ENCODE measurements around the gene SLC17A1. TPM values are rescaled to one million over a fixed set of nuclear protein-coding genes. Genes with fewer than 3 reads are reported as not detected.

The SLC17A1 gene
- total and polyA plus RNA-seq, 5 donors from 2014 or later, result not detected

DNA sequence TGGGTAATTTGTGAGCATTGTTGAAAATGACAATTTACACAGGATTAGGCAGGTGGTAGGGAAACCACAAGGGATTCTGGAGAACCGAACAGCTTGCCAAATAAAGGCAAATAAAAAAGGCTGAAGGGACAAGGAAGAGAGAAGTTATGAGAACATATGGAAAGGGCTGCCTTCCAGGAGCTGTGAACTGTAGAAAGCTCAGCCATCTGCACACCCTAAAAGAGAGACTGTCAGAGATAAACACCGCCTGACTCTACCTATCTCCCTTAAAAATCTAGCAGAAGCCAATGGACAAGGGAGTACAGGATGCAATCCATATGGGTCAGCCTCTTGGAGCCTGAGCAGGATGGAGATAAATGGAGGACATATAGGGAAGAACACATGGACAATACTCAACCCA is 12.7 kb upstream of the SLC17A1 start:
- H3K4me1 ChIP-seq (ENCODE audit: control insufficient read depth, insufficient read depth, low read length, poor library complexity, severe bottlenecking), result no peaks in the 10 kb centered on the region
- H3K4me3 Mint-ChIP-seq, result no peak overlapping the region
- H3K36me3 ChIP-seq (ENCODE audit: control insufficient read depth, insufficient read depth, low read length), result no peaks in the 10 kb centered on the region
- no peak overlapping the region for H3K27ac Mint-ChIP-seq
- peaks cover 24% of the 10 kb centered on the region for H3K27me3 ChIP-seq (ENCODE audit: control insufficient read depth, insufficient read depth, low read length)
- ATAC-seq (ENCODE audit: low read depth in 2 of 2) (no peak), DNase-seq (no peak)
- H3K4me3 ChIP-seq (ENCODE audit: low read depth, low read length), result no peak overlapping the region
- no peaks in the 10 kb centered on the region for H3K9me3 ChIP-seq (ENCODE audit: control insufficient read depth in 2 of 2, low read length in 2 of 2)
- H3K9me3 Mint-ChIP-seq, result peaks cover 0 to 4% (median 0%) of the 10 kb centered on the region in 7 donors
- no peaks in the 10 kb centered on the region for H3K4me1 Mint-ChIP-seq
- H3K36me3 Mint-ChIP-seq, result no peaks in the 10 kb centered on the region
- H3K27ac ChIP-seq (ENCODE audit: insufficient read depth, low read length, poor library complexity, severe bottlenecking), result no peak overlapping the region
- peaks cover 11% of the 10 kb centered on the region for H3K27me3 Mint-ChIP-seq

DNA sequence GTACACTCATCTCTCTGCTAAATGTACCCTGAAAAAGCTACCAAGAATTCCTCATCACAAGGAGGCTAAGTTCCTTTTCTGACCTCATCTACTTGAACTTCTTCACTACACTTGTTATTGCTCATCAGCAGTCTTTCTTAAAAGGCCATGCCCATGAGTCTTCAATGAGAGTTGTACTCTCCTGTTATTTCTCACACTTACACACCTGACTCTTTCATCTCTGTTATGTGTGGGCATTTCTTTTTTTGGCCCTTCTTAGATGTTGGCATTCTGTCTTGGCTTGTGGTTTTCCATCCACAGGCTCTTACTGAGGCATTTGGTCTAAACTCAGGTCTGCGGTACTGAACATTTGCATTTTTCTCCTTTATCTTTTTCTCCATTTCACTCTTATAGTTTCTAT is 10.7 kb upstream of the SLC17A1 start:
- Mint-ChIP-seq H3K36me3 (no peaks in the 10 kb centered on the region), H3K4me3 (no peak overlapping the region), H3K4me1 (no peaks in the 10 kb centered on the region), H3K27me3 (peaks cover 4% of the 10 kb centered on the region), H3K27ac (no peak overlapping the region), H3K9me3 (peaks cover 0 to 4% (median 0%) of the 10 kb centered on the region in 7 donors)
- H3K9me3 ChIP-seq (ENCODE audit: control insufficient read depth in 2 of 2, low read length in 2 of 2), result no peaks in the 10 kb centered on the region
- no peak overlapping the region for H3K27ac ChIP-seq (ENCODE audit: insufficient read depth, low read length, poor library complexity, severe bottlenecking)
- H3K4me1 ChIP-seq (ENCODE audit: control insufficient read depth, insufficient read depth, low read length, poor library complexity, severe bottlenecking), result no peaks in the 10 kb centered on the region
- ATAC-seq (ENCODE audit: low read depth in 2 of 2) (no peak), DNase-seq (no peak)
- H3K27me3 ChIP-seq (ENCODE audit: control insufficient read depth, insufficient read depth, low read length), result peaks cover 28% of the 10 kb centered on the region
- no peak overlapping the region for H3K4me3 ChIP-seq (ENCODE audit: low read depth, low read length)
- no peaks in the 10 kb centered on the region for H3K36me3 ChIP-seq (ENCODE audit: control insufficient read depth, insufficient read depth, low read length)

DNA sequence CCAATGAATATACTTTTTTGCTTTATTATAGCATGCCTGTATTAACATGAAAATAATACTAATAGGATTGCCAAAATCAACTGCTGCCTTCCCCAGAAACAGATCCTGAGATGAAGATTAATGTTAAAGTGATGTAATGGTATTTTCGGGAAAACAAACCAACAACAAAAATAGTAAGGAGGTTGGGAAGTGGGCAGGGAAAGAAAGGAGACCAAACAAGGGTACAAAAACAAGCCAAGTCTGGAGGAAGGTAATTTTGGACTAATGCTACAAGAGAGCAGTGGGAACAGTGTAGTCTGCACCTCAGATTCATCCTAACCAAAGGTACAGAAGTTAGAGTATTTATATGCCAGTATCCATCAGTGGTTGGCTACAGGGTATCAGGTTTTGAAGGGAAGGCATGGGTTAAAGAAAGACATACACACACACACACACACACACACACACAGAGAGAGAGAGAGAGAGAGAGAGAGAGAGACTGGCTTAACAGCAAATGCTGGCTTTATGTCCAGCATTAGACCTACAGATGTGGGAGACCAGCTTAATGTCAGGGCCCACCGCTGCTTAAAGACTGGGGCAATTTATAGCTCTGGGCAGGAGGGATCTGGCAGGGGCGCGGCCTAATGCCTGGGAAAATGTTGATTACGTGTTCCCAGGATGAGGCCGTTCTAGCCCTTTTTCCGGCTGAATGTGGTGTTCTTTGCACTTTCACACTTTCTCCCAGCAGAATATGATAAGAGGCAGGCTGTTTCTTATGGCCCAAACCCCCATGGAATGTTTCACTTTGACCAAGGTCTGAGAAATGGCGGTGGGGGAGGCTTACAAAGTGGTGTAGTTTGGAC is 3.8 kb upstream of the SLC17A1 start:
- no peak overlapping the region for H3K4me3 Mint-ChIP-seq

DNA sequence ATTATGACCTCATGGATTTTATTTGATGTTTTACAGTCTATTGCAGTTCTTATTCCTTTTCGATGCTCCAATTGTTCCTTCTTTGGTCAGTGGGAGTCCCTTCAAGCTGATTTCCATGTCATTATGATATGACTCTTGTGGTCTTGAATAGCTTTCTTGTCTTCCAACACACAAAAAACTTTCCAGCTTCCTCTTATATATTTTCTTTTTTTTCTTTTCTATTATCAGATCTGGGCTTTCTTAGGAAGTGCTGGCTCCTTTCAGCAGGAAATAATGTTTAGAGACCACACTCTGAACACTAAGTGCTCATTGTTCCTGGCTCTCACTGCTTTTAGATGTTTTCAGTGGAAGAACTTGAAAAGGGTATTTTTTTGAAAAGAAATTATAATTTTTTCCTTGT is 3.1 kb upstream of the SLC17A1 start:
- Mint-ChIP-seq H3K9me3 (no peaks in the 10 kb centered on the region), H3K4me3 (no peak overlapping the region), H3K36me3 (no peaks in the 10 kb centered on the region)

More for the DNA sequence above, 3.8 kb upstream of the SLC17A1 start:
- Mint-ChIP-seq H3K4me1 (no peaks in the 10 kb centered on the region), H3K9me3 (peaks cover 0 to 1% (median 0%) of the 10 kb centered on the region in 7 donors), H3K27me3 (peaks cover 4% of the 10 kb centered on the region), H3K36me3 (no peaks in the 10 kb centered on the region), H3K27ac (no peak overlapping the region)
- no peaks in the 10 kb centered on the region for H3K9me3 ChIP-seq (ENCODE audit: control insufficient read depth in 2 of 2, low read length in 2 of 2)
- no peak overlapping the region for H3K4me3 ChIP-seq (ENCODE audit: low read depth, low read length)
- DNase-seq (no peak), ATAC-seq (ENCODE audit: low read depth in 2 of 2) (no peak)
- H3K4me1 ChIP-seq (ENCODE audit: control insufficient read depth, insufficient read depth, low read length, poor library complexity, severe bottlenecking), result no peaks in the 10 kb centered on the region
- H3K27ac ChIP-seq (ENCODE audit: insufficient read depth, low read length, poor library complexity, severe bottlenecking), result no peak overlapping the region
- H3K36me3 ChIP-seq (ENCODE audit: control insufficient read depth, insufficient read depth, low read length), result no peaks in the 10 kb centered on the region
- H3K27me3 ChIP-seq (ENCODE audit: control insufficient read depth, insufficient read depth, low read length), result peaks cover 14% of the 10 kb centered on the region

DNA sequence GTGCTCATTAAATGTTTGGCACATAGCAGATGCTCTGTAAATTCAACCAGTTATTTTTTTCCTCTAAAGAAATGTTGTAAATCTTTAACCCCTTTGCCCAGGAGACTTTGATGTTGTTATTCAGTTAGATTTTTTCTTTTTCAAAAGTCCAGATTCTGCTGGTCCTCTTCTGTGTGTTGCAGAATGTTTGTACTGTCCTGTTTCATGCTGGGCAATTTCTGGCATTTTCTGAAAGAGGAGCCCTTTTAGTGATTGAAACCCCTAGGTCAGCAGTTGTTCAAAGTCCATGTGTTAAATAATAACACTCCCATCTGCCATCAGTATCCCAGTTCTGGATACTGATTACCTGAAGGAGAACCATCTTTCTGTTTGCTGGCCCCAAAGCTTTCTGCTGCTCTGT is 1.3 kb upstream of the SLC17A1 start:
- Mint-ChIP-seq H3K9me3 (no peaks in the 10 kb centered on the region), H3K27ac (no peak overlapping the region), H3K27me3 (peaks cover 14% of the 10 kb centered on the region), H3K4me1 (no peaks in the 10 kb centered on the region), H3K36me3 (no peaks in the 10 kb centered on the region), H3K4me3 (no peak overlapping the region)
- ATAC-seq (ENCODE audit: low read depth in 2 of 2) (no peak), DNase-seq (no peak)
- Histone ChIP-seq H3K9me3 (ENCODE audit: control insufficient read depth in 2 of 2, low read length in 2 of 2) (no peaks in the 10 kb centered on the region), H3K36me3 (ENCODE audit: control insufficient read depth, insufficient read depth, low read length) (no peaks in the 10 kb centered on the region), H3K4me3 (ENCODE audit: low read depth, low read length) (no peak overlapping the region), H3K27ac (ENCODE audit: insufficient read depth, low read length, poor library complexity, severe bottlenecking) (no peak overlapping the region), H3K27me3 (ENCODE audit: control insufficient read depth, insufficient read depth, low read length) (peaks cover 20% of the 10 kb centered on the region), H3K4me1 (ENCODE audit: control insufficient read depth, insufficient read depth, low read length, poor library complexity, severe bottlenecking) (no peaks in the 10 kb centered on the region)

More for the DNA sequence above, 3.1 kb upstream of the SLC17A1 start:
- H3K9me3 ChIP-seq (ENCODE audit: control insufficient read depth in 2 of 2, low read length in 2 of 2), result no peaks in the 10 kb centered on the region
- H3K27ac ChIP-seq (ENCODE audit: insufficient read depth, low read length, poor library complexity, severe bottlenecking), result no peak overlapping the region
- Mint-ChIP-seq H3K27me3 (peaks cover 8% of the 10 kb centered on the region), H3K27ac (no peak overlapping the region), H3K4me1 (no peaks in the 10 kb centered on the region)
- no peak overlapping the region for H3K4me3 ChIP-seq (ENCODE audit: low read depth, low read length)
- H3K4me1 ChIP-seq (ENCODE audit: control insufficient read depth, insufficient read depth, low read length, poor library complexity, severe bottlenecking), result no peaks in the 10 kb centered on the region
- DNase-seq (no peak), ATAC-seq (ENCODE audit: low read depth in 2 of 2) (no peak)
- no peaks in the 10 kb centered on the region for H3K36me3 ChIP-seq (ENCODE audit: control insufficient read depth, insufficient read depth, low read length)
- H3K27me3 ChIP-seq (ENCODE audit: control insufficient read depth, insufficient read depth, low read length), result peaks cover 18% of the 10 kb centered on the region

DNA sequence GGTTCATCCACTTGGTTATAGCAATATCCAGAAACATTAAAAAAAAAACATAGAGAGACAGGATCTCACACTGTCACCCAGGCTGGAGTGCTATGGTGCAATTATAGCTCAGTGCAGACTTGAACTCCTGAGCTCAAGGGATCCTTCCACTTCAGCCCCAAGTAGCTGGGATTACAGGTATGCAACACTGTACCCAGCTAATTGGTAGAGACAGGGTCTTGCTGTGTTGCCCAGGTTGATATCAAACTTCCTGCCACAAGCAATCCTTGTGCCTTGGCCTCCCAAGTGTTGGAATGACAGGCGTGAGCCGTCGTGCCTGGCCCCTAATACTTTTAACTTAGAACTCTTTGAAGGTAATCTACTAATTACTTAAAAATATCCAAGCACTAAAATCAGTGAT is 818 bp upstream of the SLC17A1 start:
- Histone ChIP-seq H3K4me1 (ENCODE audit: control insufficient read depth, insufficient read depth, low read length, poor library complexity, severe bottlenecking) (no peaks in the 10 kb centered on the region), H3K36me3 (ENCODE audit: control insufficient read depth, insufficient read depth, low read length) (no peaks in the 10 kb centered on the region), H3K9me3 (ENCODE audit: control insufficient read depth in 2 of 2, low read length in 2 of 2) (no peaks in the 10 kb centered on the region), H3K27me3 (ENCODE audit: control insufficient read depth, insufficient read depth, low read length) (peaks cover 20% of the 10 kb centered on the region), H3K4me3 (ENCODE audit: low read depth, low read length) (no peak overlapping the region), H3K27ac (ENCODE audit: insufficient read depth, low read length, poor library complexity, severe bottlenecking) (no peak overlapping the region)
- DNase-seq (no peak), ATAC-seq (ENCODE audit: low read depth in 2 of 2) (no peak)
- no peaks in the 10 kb centered on the region for H3K36me3 Mint-ChIP-seq
- no peak overlapping the region for H3K27ac Mint-ChIP-seq
- H3K9me3 Mint-ChIP-seq, result peaks cover 0 to 2% (median 0%) of the 10 kb centered on the region in 7 donors
- no peak overlapping the region for H3K4me3 Mint-ChIP-seq
- H3K27me3 Mint-ChIP-seq, result peaks cover 17% of the 10 kb centered on the region
- H3K4me1 Mint-ChIP-seq, result no peaks in the 10 kb centered on the region

DNA sequence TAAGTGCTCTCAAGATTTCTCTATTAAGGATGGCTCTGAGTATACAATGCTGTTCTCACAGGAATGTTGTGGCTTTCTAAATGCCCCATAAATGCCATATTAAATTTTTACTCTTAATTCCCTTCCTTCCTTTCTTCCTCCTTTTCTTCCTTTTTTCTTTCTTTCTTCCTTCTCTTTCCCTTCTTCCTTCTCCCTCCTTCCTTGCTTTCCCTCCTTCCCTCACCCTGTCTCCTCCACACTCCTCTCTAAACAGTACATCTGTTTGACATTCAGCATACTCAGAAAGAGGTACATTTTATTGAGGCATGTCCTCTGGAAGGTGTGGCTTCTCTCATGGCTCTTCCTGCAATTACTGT is 433 bp upstream of the SLC17A1 start:
- Mint-ChIP-seq H3K27ac (no peak overlapping the region), H3K4me1 (no peaks in the 10 kb centered on the region)
- no peak overlapping the region for H3K4me3 ChIP-seq (ENCODE audit: low read depth, low read length)

DNA sequence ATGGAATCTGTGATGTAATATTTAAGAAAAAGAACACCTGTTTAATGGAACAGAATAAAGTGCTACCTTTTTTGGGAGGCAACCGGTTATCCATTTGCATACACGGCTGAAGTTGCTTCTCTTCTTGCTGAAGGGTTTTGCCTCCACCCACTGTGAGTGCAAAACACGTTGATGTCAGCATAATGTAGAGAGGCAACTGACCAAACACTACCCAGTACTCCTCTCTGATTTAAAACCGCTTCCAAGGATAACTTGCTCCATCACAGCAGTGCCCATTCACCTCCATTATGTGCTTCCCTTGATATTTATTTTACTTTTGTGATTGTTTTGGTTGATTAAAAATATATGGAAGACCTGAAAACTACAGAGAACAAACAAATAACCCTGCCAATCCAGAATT is 1.4 kb downstream of the SLC17A1 start:
- H3K9me3 ChIP-seq (ENCODE audit: control insufficient read depth in 2 of 2, low read length in 2 of 2), result no peaks in the 10 kb centered on the region
- peaks cover 30% of the 10 kb centered on the region for H3K27me3 Mint-ChIP-seq
- H3K9me3 Mint-ChIP-seq, result peaks cover 0 to 8% (median 4%) of the 10 kb centered on the region in 7 donors
- H3K36me3 Mint-ChIP-seq, result no peaks in the 10 kb centered on the region
- no peak overlapping the region for H3K27ac Mint-ChIP-seq
- H3K4me1 Mint-ChIP-seq, result no peaks in the 10 kb centered on the region
- DNase-seq (no peak), ATAC-seq (ENCODE audit: low read depth in 2 of 2) (no peak)
- H3K27ac ChIP-seq (ENCODE audit: insufficient read depth, low read length, poor library complexity, severe bottlenecking), result no peak overlapping the region
- H3K4me3 Mint-ChIP-seq, result no peak overlapping the region
- H3K4me1 ChIP-seq (ENCODE audit: control insufficient read depth, insufficient read depth, low read length, poor library complexity, severe bottlenecking), result no peaks in the 10 kb centered on the region
- H3K36me3 ChIP-seq (ENCODE audit: control insufficient read depth, insufficient read depth, low read length), result no peaks in the 10 kb centered on the region
- H3K27me3 ChIP-seq (ENCODE audit: control insufficient read depth, insufficient read depth, low read length), result peaks cover 36% of the 10 kb centered on the region
- H3K4me3 ChIP-seq (ENCODE audit: low read depth, low read length), result no peak overlapping the region

More for the DNA sequence above, 433 bp upstream of the SLC17A1 start:
- Mint-ChIP-seq H3K9me3 (peaks cover 0 to 5% (median 0%) of the 10 kb centered on the region in 7 donors), H3K4me3 (no peak overlapping the region), H3K27me3 (peaks cover 21% of the 10 kb centered on the region), H3K36me3 (no peaks in the 10 kb centered on the region)
- Histone ChIP-seq H3K27ac (ENCODE audit: insufficient read depth, low read length, poor library complexity, severe bottlenecking) (no peak overlapping the region), H3K9me3 (ENCODE audit: control insufficient read depth in 2 of 2, low read length in 2 of 2) (no peaks in the 10 kb centered on the region), H3K27me3 (ENCODE audit: control insufficient read depth, insufficient read depth, low read length) (peaks cover 24% of the 10 kb centered on the region), H3K4me1 (ENCODE audit: control insufficient read depth, insufficient read depth, low read length, poor library complexity, severe bottlenecking) (no peaks in the 10 kb centered on the region), H3K36me3 (ENCODE audit: control insufficient read depth, insufficient read depth, low read length) (no peaks in the 10 kb centered on the region)
- no peak for ATAC-seq (ENCODE audit: low read depth in 2 of 2)
- no peak for DNase-seq
